ENCODE measurements around the gene LEF1. TPM values are rescaled to one million over a fixed set of nuclear protein-coding genes. Genes with fewer than 3 reads are reported as not detected.

LEF1 gene
- total and polyA plus RNA-seq, 2 of the 8 experiments (the other 6 are each of a cell fraction or from before 2014, with no cell fraction given), result 2.6 to 5.2 TPM

DNA sequence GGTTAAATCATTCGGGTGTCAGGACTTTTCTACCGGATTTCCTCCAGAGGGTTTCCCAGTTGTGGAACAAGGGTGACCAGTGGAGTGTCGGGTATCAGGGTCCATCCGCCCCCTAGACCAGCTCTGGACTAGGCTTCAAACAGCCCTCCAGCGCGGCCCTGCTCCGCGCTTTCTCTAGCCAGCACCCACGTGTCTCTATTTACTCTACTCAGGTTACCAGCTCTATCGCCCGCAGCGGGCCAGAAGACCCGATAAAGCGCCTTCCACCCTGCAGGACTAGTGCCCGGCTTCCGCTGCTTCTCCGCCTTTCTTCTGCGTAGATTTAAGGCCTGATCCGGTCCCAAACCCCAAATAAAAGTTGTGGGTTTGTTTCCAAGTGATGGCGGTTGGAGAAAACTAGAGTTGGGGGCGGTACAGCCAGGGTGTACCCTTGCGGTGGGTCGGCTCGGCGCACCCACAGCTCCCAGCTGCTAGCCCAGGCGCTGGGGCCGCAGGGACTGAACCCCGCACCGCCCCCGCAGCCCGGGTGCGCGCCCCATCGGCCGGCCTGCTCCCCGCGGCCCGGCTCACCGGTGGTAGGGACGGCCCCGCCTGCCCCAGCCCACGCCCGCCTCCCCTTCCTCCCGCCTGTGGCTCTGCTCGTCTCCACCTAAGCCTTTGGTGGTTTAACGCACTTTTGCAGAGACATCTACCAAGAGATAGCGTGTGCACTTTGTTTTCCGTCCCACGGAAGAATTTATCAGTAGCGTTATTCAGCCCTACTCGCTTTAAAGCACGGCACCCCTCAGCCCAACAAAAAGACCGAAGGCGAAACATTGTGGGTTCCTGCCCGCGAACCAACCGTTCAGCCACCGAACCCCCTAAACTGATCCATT is 2.1 kb downstream of the LEF1 start (continued):
- TF ChIP-seq, protein P1, sequence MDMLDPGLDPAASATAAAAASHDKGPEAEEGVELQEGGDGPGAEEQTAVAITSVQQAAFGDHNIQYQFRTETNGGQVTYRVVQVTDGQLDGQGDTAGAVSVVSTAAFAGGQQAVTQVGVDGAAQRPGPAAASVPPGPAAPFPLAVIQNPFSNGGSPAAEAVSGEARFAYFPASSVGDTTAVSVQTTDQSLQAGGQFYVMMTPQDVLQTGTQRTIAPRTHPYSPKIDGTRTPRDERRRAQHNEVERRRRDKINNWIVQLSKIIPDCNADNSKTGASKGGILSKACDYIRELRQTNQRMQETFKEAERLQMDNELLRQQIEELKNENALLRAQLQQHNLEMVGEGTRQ (IDR thresholded peaks at IDR 0.05; ENCODE audit: low read length), result no peak

Data from H1 (cell line).